Measurements from ENCODE around the gene CLGN. TPM values are rescaled to one million over a fixed set of nuclear protein-coding genes. Genes with fewer than 3 reads are reported as not detected.

CLGN gene
- total and polyA plus RNA-seq, 2 of the 4 experiments (the other 2 are of a cell fraction), result 0.36 to 0.75 TPM

GRCh38 chr4:140426610-140427105, 790 bp downstream of the CLGN start:
- Histone ChIP-seq H2BK20ac (ENCODE audit: low read depth, low read length) (no peak overlapping the region), H3K4ac (ENCODE audit: low read depth, low read length) (no peak overlapping the region), H3K23ac (ENCODE audit: low read depth, low read length) (no peak overlapping the region), H3K36me3 (ENCODE audit: control insufficient read depth, insufficient read depth, low read length) (no peaks in the 10 kb centered on the region), H3K56ac (ENCODE audit: extremely low read depth, insufficient read depth, low read length) (no peak overlapping the region), H3K9me3 (ENCODE audit: control insufficient read depth, insufficient read depth, low read length) (no peaks in the 10 kb centered on the region), H4K20me1 (ENCODE audit: insufficient read depth, low read length) (no peaks in the 10 kb centered on the region), H4K5ac (ENCODE audit: low read depth, low read length) (no peak overlapping the region), H2AK5ac (ENCODE audit: low read depth, low read length) (no peak overlapping the region), H3K79me1 (ENCODE audit: low read depth in 1 of 2, low read length in 2 of 2) (no peaks in the 10 kb centered on the region), H2BK15ac (ENCODE audit: low read depth, low read length) (no peak overlapping the region), H4K8ac (ENCODE audit: low read depth in 2 of 2, low read length in 2 of 2) (no peak overlapping the region), H3K4me2 (ENCODE audit: low read depth, low read length) (peak overlapping the region; percentile 97), H2AK9ac (replicated peaks; ENCODE audit: low read depth, low read length, poor library complexity) (no peak overlapping the region), H3K27ac (ENCODE audit: insufficient read depth, low read length) (no peak overlapping the region), H3K27me3 (ENCODE audit: control insufficient read depth, insufficient read depth, low read length) (peaks cover 11% of the 10 kb centered on the region), H2AFZ (replicated peaks; ENCODE audit: low read length, poor library complexity) (peak overlapping the region; percentile 98), H3K14ac (replicated peaks; ENCODE audit: low read depth, low read length) (no peak overlapping the region), H3K9me1 (ENCODE audit: insufficient read depth, low read length) (no peaks in the 10 kb centered on the region), H2BK120ac (ENCODE audit: low read depth, low read length) (no peak overlapping the region), H3K4me3 (ENCODE audit: insufficient read depth, low read depth, low read length) (peak overlapping the region; percentile 79), H3K9ac (ENCODE audit: low read depth, low read length) (no peak overlapping the region), H4K91ac (ENCODE audit: insufficient read depth, low read depth, low read length) (no peak overlapping the region), H3K4me1 (ENCODE audit: control insufficient read depth, insufficient read depth, low read length) (no peaks in the 10 kb centered on the region), H3K18ac (ENCODE audit: low read depth, low read length) (no peak overlapping the region), H2BK5ac (ENCODE audit: low read depth, low read length, poor library complexity, severe bottlenecking) (no peak overlapping the region)
- intact Hi-C loops (cut with micrococcal nuclease), result loop anchor here (2.0 kb wide), 1 partner anchor 424 kb away; no protein-coding TSS in a partner anchor
- WGBS, 2 experiments (ENCODE audit: extremely low coverage in 2 of 2, insufficient read length in 1 of 2), result 9% methylated on average over 11 of the region's 23 CpGs; no CpG with 5 or more reads in 1 of the 2 experiments
- ChIA-PET POLR2A (ENCODE audit: unreplicated experiment) (no interaction called here), CTCF (interaction anchor here (1.8 kb wide), 1 partner anchor 22 kb away, joined by 6 read pairs; no protein-coding TSS in a partner anchor)
- in situ Hi-C loops (cut with MboI; ENCODE audit: low sequenced_read_pairs), result no loop called here
- no peak for DNase-seq
- TF ChIP-seq USF2 (IDR thresholded peaks at IDR 0.05; ENCODE audit: low read depth, low read length) (no peak), NFE2L2 (IDR thresholded peaks at IDR 0.05; ENCODE audit: low read depth, low read length) (no peak), CHD1 (IDR thresholded peaks at IDR 0.05; ENCODE audit: low read depth, low read length) (no peak), MXI1 (IDR thresholded peaks at IDR 0.05; ENCODE audit: borderline replicate concordance, low read depth, low read length) (no peak), RFX5 (IDR thresholded peaks at IDR 0.05; ENCODE audit: low read depth, low read length) (no peak), SMC3 (IDR thresholded peaks at IDR 0.05; ENCODE audit: low read depth, low read length) (no peak), CEBPB (IDR thresholded peaks at IDR 0.05; ENCODE audit: low read depth, low read length) (no peak), ELK1 (IDR thresholded peaks at IDR 0.05; ENCODE audit: borderline replicate concordance, low read depth, low read length) (no peak), MAFK (IDR thresholded peaks at IDR 0.05; ENCODE audit: low read depth, low read length) (no peak), RAD21 (IDR thresholded peaks at IDR 0.05; ENCODE audit: low read length) (no peak), MAZ (IDR thresholded peaks at IDR 0.05; ENCODE audit: borderline replicate concordance, low read depth, low read length) (no peak), CTCF (conservative IDR thresholded peaks at IDR 0.05; ENCODE audit: low read depth, low read length) (no peak)
- no peak; the same call in 1 of the 2 replicates for ATAC-seq (ENCODE audit: low read depth)
- dilution Hi-C loops (cut with HindIII; ENCODE audit: low sequenced_read_pairs, unreplicated experiment), result no loop called here
- BruUV-seq (replicated peaks), result no TSS peak

Measured in IMR-90 (cell line).